Measurements from ENCODE around the gene PSMA1.

DNA sequence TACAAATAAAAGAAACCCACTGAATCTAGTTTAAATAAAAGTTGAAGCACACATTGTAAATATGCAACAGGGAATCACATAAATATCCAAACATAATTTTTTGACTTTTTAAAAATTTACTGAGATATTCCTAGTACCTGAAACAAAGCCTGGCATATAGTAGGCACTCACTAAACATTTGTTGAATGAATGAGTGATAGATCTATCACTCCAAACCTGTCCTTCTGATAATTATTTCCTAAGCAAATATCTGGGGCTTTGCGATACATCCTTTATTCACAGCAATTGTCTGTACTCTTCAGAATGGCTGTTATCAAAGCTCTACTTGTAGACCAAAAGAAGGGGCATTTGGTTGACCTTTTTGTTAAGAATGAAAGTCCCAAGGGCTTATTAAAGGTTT lies 2.6 kb upstream of the PSMA1 start:
- TF ChIP-seq POLR2A (IDR thresholded peaks at IDR 0.05) (no peak), CTCF (IDR thresholded peaks at IDR 0.05) (no peak)
